ENCODE measurements around the gene C9orf57. TPM values are rescaled to one million over a fixed set of nuclear protein-coding genes. Genes with fewer than 3 reads are reported as not detected.

The C9orf57 gene
- total RNA-seq = not detected in 2 replicates

GRCh38 chr9:72060513-72060912, at the start of gene C9orf57:
TSS of gene C9orf57 (minus strand) at chr9:72060613. CDS start at chr9:72059331, 1,282 bp downstream.

Other genes with a start within 250 kb of the C9orf57 start
- 15.6 and 16.0 TPM in 2 replicates for gene ABHD17B, start 149.4 kb downstream of the C9orf57 start, total RNA-seq
- gene C9orf85, start 149.0 kb downstream of the C9orf57 start, total RNA-seq = 13.2 and 14.1 TPM in 2 replicates
- gene GDA, start 88.8 kb upstream of the C9orf57 start, total RNA-seq = under 0.01 TPM in 1 of 2 replicates, not detected in the other

All from aortic smooth muscle cell (primary cell).